NCI-H2081 (cell line): Measurements from ENCODE around the gene RNF166.

Experiments used
- DNase-seq, 2 experiments: peaks; one replicate each; lab custom pipeline; 2025; lab: John Stamatoyannopoulos, UW

Gene RNF166, protein sequence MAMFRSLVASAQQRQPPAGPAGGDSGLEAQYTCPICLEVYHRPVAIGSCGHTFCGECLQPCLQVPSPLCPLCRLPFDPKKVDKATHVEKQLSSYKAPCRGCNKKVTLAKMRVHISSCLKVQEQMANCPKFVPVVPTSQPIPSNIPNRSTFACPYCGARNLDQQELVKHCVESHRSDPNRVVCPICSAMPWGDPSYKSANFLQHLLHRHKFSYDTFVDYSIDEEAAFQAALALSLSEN

DNA sequence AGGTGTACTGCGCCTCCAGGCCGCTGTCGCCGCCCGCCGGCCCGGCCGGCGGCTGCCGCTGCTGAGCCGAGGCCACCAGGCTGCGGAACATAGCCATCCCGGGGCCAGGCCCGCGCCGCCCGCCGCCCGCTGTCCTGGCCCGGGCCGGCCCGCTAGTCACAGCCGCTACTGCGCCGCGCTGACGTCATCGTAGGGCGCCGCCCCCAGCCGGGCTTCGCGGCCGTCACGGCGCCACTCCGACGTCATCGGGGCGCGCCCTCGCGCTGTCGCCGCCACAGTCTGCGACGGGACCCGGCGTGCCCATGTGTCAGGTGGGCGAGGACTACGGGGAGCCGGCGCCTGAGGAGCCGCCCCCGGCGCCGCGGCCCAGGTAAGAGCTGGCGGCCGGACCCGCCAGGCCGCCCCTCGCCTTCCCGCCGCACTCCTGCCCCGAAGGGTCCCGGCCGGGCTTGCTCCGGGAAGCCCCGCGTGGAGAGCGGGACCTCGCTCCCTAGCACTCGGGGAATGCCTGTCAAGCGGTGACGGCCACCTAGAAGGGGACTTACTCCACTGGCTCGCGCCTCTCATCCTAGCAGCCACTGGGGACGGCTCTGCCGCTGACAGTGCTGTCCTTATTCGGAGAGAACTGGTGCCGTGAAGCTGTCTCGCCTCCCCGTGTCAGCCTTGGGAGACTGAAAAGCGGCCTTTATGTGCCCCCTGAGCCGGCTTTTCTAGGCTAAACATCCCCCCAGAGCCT, at the start of gene RNF166, which contains the start of gene CTU2:
TSS of gene RNF166 (minus strand) at position 180 of the 736 bp plus-strand sequence. CDS start at position 97, 83 bp downstream.
TSS of gene CTU2 (plus strand) at position 275 of the 736 bp plus-strand sequence. CDS start at position 303, 28 bp downstream.
- peak; percentile 64 to 76 for DNase-seq

DNA sequence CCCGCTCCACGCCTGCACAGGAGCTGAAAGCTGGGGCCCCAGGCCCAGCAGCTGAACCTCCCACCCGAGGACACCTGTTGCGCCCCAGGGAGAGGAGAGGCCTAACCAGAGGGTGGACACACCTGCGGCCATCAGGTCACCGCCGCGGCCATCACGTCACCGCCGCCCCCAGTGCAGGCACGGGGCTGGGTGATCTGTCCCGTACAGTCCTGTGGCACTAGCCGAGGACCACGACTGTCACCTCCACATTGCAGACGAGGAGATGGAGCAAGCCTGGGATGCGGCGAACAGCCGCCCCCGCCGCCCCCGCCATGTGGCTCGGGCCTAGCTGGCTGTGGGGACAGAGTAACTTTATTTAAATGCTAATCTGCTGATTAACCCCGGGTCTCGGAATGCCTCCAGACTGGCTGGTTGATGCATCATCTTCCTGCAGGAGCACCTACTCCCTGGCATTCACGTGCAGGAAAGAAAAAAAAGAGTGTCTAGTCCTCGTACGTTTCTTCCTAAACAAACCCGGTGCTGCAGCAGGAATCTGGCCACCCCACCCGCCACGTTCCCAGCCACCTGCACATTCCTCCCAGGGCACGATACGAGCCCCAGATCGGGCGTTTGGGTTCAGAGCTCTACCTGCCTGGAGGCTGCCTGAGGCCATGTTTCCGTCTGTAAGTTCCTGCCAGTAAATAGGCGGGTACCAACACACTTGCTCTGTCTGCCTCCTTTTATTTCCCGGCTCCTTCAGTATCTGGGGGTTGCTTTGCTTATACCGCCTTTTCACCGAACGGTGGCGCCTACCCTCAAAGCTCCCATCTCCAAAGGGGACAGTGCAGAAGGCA, 48.9 kb upstream of the RNF166 start:
- no peak for DNase-seq

DNA sequence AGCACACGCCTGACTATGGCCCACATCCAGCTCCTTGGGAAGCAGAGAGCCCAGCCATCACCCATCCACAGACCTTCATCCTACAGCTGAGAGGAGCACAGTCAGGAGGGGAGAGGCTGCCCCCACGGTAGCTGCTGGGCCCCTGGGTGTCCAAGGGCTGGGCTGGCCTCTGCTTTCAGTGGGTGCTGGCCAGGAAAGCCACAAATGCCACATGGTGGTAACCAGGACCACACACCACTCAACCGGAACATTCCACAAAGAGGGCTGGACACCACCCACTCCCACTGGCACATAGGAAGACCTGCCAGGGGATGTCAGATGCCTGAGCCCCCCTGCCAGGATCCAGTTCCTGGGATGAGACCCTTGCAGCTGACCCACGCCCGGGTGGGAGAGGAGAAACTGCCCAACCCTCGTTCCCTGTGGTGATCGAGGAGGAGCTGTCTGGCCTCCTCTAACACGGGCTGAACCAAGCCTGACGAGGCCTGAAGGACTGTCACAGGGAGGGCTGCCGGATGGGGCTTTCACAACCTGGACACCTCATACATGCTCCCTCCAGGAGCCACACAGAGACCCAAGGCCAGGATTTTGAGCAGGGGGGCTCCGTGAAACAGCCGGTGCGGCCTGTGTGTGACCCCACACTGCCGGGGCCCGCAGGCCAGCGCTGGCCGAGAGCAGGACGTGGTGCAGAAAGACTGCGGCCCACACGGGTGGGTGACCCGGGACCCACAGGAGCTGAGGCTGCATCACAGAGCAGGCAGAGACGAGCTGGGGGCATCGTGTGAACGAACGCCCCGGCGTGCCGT, 48.1 kb upstream of the RNF166 start:
- no peak for DNase-seq

DNA sequence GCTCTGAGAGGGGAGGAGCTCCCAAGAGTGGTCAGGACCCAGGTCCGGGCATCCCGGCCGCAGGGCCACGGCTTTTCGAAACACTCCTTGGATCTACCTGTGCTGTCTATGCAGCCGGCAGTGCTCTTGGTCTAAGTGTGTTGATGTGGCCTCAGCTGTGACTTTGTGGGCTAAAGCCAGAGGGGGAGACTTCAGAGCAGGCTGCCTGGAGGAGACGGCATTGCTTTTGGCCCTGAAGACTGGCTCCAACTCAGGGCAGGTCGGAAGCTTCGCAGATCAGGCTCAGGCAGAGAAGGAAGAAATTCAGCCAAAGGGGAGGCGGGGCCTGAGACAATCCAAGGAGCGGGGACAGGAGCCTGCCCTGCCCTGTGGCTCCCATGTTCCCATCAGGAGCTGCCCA, 47.4 kb upstream of the RNF166 start:
- DNase-seq: no peak

DNA sequence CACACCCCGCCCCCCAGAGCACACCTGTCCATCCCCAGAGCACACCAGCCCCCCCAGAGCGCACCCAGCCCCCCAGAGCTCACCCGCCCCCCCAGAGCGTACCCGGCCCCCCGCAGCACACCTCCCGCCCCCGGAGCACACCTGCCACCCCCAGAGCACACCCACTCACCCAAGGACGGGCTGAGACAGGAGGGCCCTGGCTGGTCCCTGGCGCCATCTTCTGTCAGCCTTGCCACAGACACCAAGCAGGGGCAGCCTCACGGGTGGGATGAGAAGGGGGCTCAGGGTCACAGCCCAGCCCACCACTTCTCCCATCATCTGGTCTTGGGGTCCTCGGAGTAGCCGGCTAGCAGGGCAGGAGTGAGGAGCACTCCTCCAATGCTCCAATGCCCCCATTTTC, 47.0 kb upstream of the RNF166 start:
- DNase-seq: no peak

DNA sequence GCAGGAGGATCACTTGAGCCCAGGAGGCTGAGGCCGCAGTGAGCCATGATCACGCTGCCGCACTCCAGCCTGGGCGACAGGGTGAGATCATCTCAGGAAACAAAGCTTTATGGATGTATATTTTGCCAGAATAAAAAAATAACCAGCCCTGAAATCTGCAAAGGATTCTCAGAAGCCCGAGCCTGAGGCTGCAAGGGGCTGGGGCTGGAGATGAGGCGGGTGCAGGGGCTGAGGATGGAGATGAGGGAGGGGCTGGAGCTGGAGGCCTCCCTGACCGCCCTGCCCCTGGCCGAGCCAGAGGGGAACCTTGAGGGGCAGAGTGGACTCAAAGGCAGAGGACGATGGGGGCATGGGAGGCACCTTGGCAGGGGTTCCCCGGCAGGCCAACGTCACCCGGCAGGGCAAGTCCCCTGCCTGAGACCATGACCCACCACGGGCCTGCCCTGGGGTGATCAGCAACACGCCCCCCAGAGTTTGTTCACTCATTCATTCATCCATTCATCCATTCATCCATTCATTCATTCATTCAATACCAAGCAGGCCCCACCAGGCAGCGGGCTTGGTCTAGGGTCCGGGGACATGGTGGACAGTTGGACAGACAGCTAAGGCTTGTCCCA, 46.3 kb upstream of the RNF166 start:
- no peak for DNase-seq

DNA sequence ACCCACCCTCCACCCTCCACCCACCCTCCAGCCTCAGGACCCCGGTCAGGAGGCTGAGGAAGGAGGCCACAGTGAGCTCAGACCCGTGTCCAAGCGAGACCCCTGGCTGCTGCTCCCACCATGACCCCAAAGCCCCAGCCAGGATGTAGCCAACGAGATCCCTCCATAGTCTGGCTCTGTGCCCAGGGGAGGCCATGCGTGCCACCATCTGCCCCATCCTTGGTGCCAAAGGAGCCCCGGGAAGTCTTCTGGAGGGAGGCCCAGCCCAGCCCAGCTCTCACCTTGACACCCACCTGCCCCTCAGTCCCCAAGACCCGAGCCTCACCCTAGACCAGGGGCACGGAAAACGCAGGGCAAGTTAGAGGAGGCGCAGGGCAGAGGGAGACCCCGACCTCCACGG, 44.6 kb upstream of the RNF166 start:
- DNase-seq: no peak

DNA sequence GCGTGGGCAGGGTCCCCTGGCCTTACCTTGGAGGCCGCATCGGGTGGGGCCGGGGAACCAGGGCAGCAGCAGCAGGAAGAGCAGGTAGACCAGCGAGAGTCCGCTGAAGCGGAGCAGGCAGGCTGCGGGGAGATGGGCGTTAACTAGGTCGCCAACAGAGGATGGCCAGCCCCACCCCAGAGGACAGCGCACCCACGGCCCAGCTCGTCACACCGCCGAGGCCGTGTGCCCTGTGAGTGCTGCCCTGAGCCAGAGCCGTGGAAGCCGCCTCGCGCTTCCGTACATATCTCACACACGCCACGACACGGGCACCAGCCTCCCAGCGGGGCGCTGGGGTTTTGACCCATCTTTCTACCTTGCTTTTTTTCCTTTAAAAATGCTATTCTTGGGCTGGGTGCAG, 43.1 kb upstream of the RNF166 start:
- no peak for DNase-seq

DNA sequence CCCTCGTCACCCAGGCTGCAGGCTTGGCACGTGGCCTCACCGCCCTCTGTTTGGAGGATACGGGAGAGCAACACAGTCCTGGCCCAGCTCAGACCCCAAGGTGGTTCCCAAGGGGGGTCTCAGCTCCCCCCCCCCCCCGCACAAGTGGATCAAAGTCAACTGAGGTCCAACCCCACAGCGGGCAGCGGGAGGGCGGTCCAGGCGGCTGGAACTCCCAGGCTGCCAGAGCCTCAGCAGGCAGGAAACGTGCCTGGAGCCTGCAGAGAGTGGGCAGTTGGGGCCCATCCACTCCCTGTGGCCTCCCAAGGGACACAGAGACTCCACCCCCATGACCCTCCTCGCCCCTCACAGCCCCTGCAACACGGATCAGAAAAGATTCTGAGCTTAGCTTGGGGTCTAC, 42.2 kb upstream of the RNF166 start:
- DNase-seq: no peak

DNA sequence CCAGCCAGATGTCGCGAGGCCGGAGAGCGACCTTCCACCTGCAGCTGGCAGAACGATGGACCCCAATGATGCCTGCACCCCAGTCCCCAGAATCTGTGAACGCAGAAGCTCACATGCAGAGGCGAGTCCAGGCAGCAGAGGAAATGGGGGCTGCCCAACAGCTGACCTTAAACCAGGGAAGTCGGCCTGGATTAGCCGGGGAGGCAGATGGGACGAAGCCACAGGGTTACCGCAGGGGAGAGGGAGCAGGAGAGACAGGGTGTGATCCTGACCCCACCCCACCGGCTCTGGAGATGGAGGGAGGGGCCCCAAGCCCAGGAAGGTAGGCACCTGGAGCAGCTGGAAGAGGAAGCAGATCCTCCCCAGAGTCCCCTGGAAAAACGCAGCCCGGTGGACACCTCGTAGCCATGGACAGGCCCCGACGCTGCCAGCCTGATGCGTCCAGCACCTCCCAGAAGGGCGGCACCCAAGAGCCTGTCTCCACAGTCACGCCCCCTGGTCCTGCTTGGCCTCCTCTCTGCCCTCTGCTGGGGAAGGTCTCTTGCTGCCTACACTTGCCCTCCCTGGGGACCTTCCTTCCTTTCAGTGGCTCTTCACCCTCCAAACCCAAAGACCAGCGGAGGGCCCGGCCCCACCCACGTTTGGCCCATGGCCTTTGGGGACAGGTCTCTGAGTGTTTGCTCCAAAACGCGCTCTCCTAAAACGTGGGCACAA, 41.5 kb upstream of the RNF166 start:
- no peak for DNase-seq

DNA sequence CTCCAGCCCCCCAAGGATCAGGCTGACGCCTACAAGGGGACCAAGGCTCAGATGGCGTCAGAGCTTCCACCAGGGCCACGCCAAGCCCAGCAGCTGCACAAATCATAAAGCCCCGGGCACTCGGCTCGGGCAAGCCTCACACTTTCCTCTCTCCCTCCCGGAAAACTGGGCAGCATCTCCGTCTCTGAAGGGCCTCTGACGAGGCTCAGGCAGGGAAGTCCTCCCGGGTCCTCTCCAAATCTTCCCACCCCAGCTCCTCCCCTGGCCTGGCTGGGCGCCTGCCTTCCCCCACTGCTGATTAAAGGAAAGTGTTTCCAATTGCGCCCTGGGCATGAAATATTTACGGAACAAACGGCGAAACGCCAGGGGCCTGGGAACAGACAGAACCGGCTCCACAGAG, 40.3 kb upstream of the RNF166 start:
- DNase-seq: no peak

DNA sequence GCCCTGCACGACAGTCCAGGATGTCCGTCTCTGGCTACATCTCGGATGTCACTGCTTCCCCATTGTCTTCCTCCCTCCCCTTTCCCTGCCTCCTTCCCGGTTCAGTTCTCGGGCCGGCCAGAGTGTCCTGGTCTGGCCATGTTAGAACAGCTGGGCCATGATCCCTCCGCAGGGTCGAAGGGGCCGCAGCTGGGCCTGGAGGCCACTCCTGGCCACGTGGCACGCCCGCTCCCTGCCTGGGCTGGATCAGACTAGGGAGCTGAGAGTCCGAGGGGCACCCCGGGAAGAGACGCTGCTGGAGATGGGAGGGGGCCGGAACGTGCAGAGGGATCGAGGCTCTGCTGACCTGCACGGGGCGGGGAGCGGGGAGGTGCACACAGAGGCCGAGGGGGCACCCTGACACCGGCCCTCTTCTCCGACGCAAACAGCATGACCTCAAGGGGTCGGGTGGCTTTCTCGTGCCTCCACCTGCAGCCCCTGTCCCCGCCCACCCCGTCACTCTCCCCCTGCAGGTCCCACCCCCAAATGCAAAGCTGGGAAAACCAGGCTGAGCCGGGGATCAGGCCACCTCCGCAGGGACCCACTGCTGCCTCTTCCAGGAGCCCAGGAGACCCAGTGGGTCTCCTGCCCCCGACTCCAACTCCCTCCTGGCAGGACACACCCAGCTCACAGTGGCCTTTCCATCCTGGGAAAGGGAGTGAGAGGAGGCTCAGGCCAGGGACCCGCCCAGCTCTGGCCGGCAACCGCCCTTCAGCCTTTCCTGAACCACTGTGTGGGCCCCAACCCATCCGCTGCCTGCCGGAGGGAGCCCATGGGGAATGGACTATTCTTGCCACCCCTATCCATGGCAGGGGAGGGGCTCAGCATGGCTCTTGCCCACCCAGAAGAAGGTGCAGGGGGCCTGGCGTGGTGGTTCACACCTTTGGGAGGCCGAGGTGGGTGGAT, 38.6 kb upstream of the RNF166 start:
- no peak for DNase-seq

DNA sequence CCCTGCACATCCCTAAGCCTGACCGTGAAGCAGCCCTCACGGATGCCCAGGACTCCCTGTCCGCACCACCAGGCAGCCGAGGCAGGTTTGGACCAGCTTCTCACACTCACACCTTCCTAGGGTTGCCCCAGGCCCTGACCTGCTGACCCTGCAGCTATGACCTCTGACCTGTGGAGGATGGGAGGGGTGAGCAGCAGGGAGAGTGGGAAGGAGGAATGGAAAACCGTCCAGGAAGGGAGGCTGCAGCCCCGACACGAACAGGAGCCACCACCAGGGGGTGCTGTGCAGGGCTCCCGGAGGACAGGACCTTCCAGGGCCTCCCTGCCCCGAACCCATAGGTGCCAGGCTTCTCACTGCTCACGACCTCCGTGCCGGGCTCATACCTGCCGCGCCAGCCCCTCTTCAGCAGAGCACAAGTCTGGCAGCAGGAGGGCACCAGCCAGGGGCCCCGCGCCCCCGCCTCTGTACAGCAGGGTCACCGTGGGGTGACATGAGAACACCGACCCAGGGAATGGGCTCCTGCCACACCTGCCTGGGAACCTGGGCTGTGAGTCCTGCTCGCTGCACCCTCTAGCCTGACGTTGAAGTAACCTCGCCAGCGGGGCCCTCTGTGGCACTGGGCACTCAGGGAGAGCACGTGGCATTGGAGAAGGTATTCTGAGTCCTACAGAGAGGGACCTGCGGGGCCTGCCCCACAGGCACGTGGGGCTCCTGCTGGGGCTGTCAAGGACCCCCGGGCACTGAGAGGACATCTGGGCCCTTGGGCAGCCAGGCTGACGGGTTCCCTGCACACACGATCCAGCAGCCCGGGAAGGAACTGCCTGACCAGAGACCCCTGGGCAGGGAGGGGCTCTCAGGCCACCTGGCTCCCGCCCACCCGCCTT, 37.7 kb upstream of the RNF166 start:
- peak; percentile 21 to 26 for DNase-seq

DNA sequence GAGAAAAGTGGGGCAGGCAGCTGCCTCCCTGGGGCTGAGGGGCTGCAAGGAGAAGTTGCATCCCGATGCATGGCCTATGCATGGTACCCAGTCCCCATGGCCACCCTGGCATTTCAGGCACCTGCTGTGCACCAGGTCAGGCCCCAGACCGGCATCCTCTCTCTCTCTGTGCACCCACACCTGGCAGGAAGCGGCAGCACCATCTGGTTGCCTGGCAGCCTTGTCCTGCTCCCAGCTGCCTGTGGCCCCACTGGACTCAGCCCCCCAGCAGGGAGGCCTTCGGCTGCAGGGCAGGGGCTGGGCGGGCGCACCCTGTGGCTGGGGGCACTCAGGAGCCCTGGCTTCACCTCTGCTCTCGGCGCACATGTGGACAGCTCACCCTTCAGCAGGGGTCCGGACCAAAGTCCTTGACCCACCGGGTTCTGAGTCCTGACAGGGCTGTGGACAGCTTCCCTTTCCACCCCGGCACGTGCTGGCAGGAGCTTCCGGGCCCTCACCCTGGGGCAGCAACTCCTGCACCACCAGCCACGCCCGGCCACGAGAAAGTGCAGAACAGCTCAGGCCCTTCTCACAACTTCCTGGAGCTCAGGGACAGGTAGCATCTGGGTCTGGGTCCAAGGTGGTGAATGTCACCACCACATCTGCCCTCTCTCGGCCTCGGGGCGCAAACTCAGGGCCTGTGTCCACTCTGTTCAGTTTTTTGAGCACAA, 36.8 kb upstream of the RNF166 start:
- DNase-seq: no peak

DNA sequence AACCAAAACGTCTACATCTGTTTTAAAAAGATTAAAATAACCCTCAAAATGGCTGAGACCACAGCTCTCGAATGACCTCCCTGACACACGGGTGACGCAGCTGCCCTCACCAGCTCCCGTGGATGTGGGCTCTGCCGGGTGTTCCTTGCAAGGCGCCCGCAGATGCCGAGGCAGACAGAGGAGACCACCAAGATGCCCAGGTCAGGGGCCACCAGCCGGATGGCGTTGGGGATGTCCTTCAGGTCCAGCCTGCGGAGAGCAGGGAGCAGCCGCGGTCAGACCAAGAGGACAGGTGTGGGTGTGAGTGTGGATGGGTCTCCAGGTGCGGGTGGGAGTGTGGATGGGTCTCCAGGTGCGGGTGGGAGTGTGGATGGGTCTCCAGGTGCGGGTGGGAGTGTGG, 35.2 kb upstream of the RNF166 start:
- no peak for DNase-seq

DNA sequence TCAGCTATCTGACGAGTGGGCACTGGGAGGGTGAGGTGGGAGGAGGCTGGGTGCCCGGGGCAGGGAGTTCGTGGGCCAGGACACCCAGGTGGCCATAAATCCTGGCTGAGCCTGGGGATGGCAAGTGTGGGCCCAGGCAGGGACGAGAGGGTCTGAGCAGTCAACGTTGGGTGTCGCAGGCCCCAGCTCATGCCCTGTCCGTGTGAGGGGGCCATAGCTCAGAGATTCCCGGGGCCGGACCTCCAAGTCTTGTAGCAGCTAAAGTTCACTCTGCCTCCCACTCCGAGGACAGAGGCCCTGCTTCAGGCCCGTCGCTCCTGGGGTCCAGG, 34.5 kb upstream of the RNF166 start:
- DNase-seq: no peak

DNA sequence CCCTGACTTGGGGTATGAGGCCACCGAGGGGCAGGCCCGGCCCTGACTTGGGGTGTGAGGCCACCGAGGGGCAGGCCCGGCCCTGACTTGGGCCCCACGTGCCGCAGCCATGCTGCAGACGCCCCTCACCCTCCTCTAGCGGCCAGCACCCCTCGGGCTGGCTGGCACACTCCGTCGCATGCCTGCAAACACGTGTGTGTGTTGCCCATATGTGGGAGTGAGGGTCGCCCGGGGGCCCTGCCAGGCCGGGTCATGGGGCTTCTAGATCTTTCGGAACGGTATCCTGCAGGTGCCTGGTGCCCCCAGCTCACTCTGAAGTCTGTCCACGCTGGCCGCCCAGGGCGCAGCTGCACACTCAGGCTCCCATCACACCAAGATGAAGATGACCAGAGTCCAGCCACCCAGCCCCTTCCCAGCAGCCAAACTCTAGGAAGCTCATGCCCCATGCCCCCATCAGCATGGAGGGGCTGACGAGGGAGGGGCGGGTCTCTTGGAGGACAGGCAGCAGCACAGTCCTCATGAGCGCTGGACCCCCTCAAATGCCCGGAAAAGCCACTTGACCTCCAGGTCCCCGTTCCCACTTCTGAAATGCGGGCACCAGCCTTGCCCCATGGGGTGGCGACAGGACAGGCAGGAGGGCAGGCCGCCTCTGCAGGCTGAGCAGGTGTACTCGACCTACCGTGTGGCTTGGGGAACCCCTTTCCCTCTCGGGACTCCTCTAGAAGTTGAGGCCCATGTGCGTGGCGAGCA, 33.9 kb upstream of the RNF166 start:
- DNase-seq: no peak
